ENCODE data around the gene PBX3. TPM values are rescaled to one million over a fixed set of nuclear protein-coding genes. Genes with fewer than 3 reads are reported as not detected.

The PBX3 gene
- total RNA-seq, 1 donor from 2014 or later: 82.3 TPM

DNA sequence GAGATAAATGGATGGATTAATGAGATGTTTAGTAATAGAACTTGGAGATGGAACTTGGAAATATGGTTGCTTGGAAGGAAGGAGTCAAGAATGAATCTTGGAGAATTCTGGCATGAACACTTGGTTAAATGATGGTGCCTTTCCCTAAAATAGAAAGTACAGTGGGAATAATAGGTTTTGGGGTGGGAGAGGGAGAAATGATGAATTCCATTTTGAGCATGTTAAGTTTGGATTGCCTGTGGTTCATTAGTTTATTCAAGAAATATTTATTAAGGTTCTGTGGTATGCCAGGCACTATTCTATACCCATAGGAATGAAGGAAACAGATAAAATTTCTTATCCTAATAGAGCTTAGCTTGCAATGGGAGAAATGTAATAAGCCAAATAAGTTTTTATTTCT lies 58.4 kb downstream of the PBX3 start:
- Histone ChIP-seq H3K9me3 (no peaks in the 10 kb centered on the region), H3K27ac (no peak overlapping the region), H3K27me3 (no peaks in the 10 kb centered on the region), H3K36me3 (no peaks in the 10 kb centered on the region), H3K4me1 (peaks cover 20% of the 10 kb centered on the region), H3K4me3 (no peak overlapping the region)
- intact Hi-C loops (cut with DNase I): no loop called here
- no peak for DNase-seq (ENCODE audit: extremely low spot score in 2 of 2)
- TF ChIP-seq POLR2AphosphoS5 (IDR thresholded peaks at IDR 0.05; ENCODE audit: insufficient read depth in 1 of 2, low read depth in 1 of 2) (no peak), POLR2A (IDR thresholded peaks at IDR 0.05) (no peak)
- TF ChIP-seq, protein P1, sequence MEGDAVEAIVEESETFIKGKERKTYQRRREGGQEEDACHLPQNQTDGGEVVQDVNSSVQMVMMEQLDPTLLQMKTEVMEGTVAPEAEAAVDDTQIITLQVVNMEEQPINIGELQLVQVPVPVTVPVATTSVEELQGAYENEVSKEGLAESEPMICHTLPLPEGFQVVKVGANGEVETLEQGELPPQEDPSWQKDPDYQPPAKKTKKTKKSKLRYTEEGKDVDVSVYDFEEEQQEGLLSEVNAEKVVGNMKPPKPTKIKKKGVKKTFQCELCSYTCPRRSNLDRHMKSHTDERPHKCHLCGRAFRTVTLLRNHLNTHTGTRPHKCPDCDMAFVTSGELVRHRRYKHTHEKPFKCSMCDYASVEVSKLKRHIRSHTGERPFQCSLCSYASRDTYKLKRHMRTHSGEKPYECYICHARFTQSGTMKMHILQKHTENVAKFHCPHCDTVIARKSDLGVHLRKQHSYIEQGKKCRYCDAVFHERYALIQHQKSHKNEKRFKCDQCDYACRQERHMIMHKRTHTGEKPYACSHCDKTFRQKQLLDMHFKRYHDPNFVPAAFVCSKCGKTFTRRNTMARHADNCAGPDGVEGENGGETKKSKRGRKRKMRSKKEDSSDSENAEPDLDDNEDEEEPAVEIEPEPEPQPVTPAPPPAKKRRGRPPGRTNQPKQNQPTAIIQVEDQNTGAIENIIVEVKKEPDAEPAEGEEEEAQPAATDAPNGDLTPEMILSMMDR (IDR thresholded peaks at IDR 0.05): no peak

DNA sequence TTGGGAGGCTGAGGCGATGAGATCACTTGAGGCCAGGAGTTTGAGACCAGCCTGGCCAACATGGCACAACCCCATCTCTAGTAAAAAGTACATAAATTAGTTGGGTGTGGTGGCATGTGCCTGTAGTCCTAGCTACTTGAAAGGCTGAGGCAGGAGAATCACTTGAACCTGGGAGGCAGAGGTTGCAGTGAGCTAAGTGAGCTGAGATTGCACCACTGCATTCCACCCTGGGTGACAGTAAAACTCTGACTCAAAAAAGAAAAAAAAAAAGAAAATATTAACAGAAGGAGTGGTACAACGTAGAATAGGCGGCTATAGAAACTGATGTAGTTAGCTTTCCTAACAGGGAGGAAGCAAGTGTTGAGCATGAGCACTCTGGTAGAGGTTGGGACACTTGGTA lies 59.9 kb downstream of the PBX3 start:
- Histone ChIP-seq H3K27ac (no peak overlapping the region), H3K36me3 (no peaks in the 10 kb centered on the region), H3K9me3 (no peaks in the 10 kb centered on the region), H3K4me1 (peaks cover 20% of the 10 kb centered on the region), H3K27me3 (no peaks in the 10 kb centered on the region), H3K4me3 (no peak overlapping the region)
- no peak for DNase-seq (ENCODE audit: extremely low spot score in 2 of 2)
- intact Hi-C loops (cut with DNase I): no loop called here
- TF ChIP-seq, protein P1 (IDR thresholded peaks at IDR 0.05): no peak
- no peak for TF ChIP-seq POLR2AphosphoS5 (IDR thresholded peaks at IDR 0.05; ENCODE audit: insufficient read depth in 1 of 2, low read depth in 1 of 2)
- TF ChIP-seq POLR2A (IDR thresholded peaks at IDR 0.05): no peak

GRCh38 chr9:125810161-125810560 lies 63.0 kb downstream of the PBX3 start:
- no peak overlapping the region for H3K27ac ChIP-seq
- intact Hi-C loops (cut with DNase I): no loop called here
- H3K27me3 ChIP-seq: no peaks in the 10 kb centered on the region
- no peak overlapping the region for H3K4me3 ChIP-seq
- H3K9me3 ChIP-seq: no peaks in the 10 kb centered on the region
- no peaks in the 10 kb centered on the region for H3K36me3 ChIP-seq
- peaks cover 17% of the 10 kb centered on the region for H3K4me1 ChIP-seq
- TF ChIP-seq, protein P1 (IDR thresholded peaks at IDR 0.05): no peak
- TF ChIP-seq POLR2A (IDR thresholded peaks at IDR 0.05): no peak
- no peak for TF ChIP-seq POLR2AphosphoS5 (IDR thresholded peaks at IDR 0.05; ENCODE audit: insufficient read depth in 1 of 2, low read depth in 1 of 2)
- no peak for DNase-seq (ENCODE audit: extremely low spot score in 2 of 2)

DNA sequence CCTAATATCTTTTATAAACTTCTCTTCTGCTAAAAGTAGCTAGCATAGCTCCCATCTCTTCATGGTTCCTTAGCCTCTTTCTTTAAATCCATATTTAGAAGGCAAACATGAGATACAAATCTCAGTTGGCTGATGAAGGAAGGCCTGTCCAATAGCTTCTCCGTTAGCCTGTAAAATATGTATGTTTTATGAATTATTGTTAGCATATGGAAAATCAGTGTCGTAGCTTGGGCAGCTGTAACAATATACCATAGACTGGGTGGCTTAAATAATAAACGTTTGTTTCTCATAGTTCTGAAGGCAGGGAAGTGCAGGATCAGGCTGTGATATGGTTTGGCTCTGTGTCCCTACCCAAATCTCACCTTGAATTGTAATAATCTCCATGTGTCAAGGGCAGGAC lies 63.8 kb downstream of the PBX3 start:
- TF ChIP-seq, protein P1 (IDR thresholded peaks at IDR 0.05): no peak
- TF ChIP-seq POLR2AphosphoS5 (IDR thresholded peaks at IDR 0.05; ENCODE audit: insufficient read depth in 1 of 2, low read depth in 1 of 2): no peak
- no peak for TF ChIP-seq POLR2A (IDR thresholded peaks at IDR 0.05)
- no peaks in the 10 kb centered on the region for H3K9me3 ChIP-seq
- no peak overlapping the region for H3K27ac ChIP-seq
- H3K27me3 ChIP-seq: no peaks in the 10 kb centered on the region
- no peaks in the 10 kb centered on the region for H3K36me3 ChIP-seq
- intact Hi-C loops (cut with DNase I): no loop called here
- peaks cover 13% of the 10 kb centered on the region for H3K4me1 ChIP-seq
- H3K4me3 ChIP-seq: no peak overlapping the region
- DNase-seq (ENCODE audit: extremely low spot score in 2 of 2): no peak

- no peak for DNase-seq (ENCODE audit: extremely low spot score in 2 of 2)
- Histone ChIP-seq H3K9me3 (no peaks in the 10 kb centered on the region), H3K4me1 (no peaks in the 10 kb centered on the region), H3K36me3 (no peaks in the 10 kb centered on the region), H3K4me3 (no peak overlapping the region), H3K27me3 (no peaks in the 10 kb centered on the region), H3K27ac (no peak overlapping the region)
- intact Hi-C loops (cut with DNase I): no loop called here
- TF ChIP-seq, protein P1 (IDR thresholded peaks at IDR 0.05): no peak
- TF ChIP-seq POLR2A (IDR thresholded peaks at IDR 0.05) (no peak), POLR2AphosphoS5 (IDR thresholded peaks at IDR 0.05; ENCODE audit: insufficient read depth in 1 of 2, low read depth in 1 of 2) (no peak)
Observed at GRCh38 chr9:125812403-125812802, 65.2 kb downstream of the PBX3 start.
